NCI-H748 (cell line): ENCODE measurements around the gene SRSF11.

Experiments used
- DNase-seq: peaks from one replicate; lab custom pipeline; 2025; ENCODE audit not compliant: unreplicated experiment; lab: John Stamatoyannopoulos, UW

Gene SRSF11

GRCh38 chr1:70220517-70221237 is 503 bp upstream of the SRSF11 start:
- no peak for DNase-seq

- DNase-seq: no peak
Observed at GRCh38 chr1:70222716-70223235, 1.6 kb downstream of the SRSF11 start.

- no peak for DNase-seq
Observed at GRCh38 chr1:70224954-70225353, 3.8 kb downstream of the SRSF11 start.

GRCh38 chr1:70227439-70227838 is 6.3 kb downstream of the SRSF11 start:
- no peak for DNase-seq

- no peak for DNase-seq
Observed at GRCh38 chr1:70228670-70229069, 7.5 kb downstream of the SRSF11 start.

GRCh38 chr1:70231475-70231874 is 10.3 kb downstream of the SRSF11 start:
- no peak for DNase-seq

GRCh38 chr1:70234733-70235132 is 13.6 kb downstream of the SRSF11 start:
- DNase-seq: no peak

GRCh38 chr1:70239940-70240339 is 18.8 kb downstream of the SRSF11 start:
- no peak for DNase-seq

- DNase-seq: no peak
Observed at GRCh38 chr1:70247122-70247521, 25.9 kb downstream of the SRSF11 start.

GRCh38 chr1:70247768-70248167 is 26.6 kb downstream of the SRSF11 start:
- no peak for DNase-seq

- DNase-seq: no peak
Observed at GRCh38 chr1:70248729-70249128, 27.5 kb downstream of the SRSF11 start.

GRCh38 chr1:70256664-70257063 is 35.5 kb downstream of the SRSF11 start:
- no peak for DNase-seq

- no peak for DNase-seq
Observed at GRCh38 chr1:70264839-70265238, 43.7 kb downstream of the SRSF11 start.

GRCh38 chr1:70265946-70266345 is 44.8 kb downstream of the SRSF11 start:
- no peak for DNase-seq

- no peak for DNase-seq
Observed at GRCh38 chr1:70277875-70278274, 56.7 kb downstream of the SRSF11 start.

GRCh38 chr1:70278710-70279109 is 57.5 kb downstream of the SRSF11 start:
- DNase-seq: no peak

GRCh38 chr1:70284366-70284765 is 63.2 kb downstream of the SRSF11 start:
- DNase-seq: no peak

GRCh38 chr1:70286453-70286852 is 65.3 kb downstream of the SRSF11 start:
- DNase-seq: no peak

GRCh38 chr1:70288166-70288565 is 67.0 kb downstream of the SRSF11 start:
- DNase-seq: no peak

- DNase-seq: no peak
Observed at GRCh38 chr1:70290218-70290617, 69.0 kb downstream of the SRSF11 start.

GRCh38 chr1:70293186-70293843 is 72.1 kb downstream of the SRSF11 start:
- DNase-seq: no peak

- no peak for DNase-seq
Observed at GRCh38 chr1:70295749-70296148, 74.6 kb downstream of the SRSF11 start.

- no peak for DNase-seq
Observed at GRCh38 chr1:70299472-70299871, 78.3 kb downstream of the SRSF11 start.
